Smooth muscle cell (in vitro differentiated cells): ENCODE measurements around the gene UMAD1. TPM values are rescaled to one million over a fixed set of nuclear protein-coding genes. Genes with fewer than 3 reads are reported as not detected.

ENCODE experiments used
- DNase-seq: peaks from one replicate; lab custom pipeline; 2025; ENCODE audit not compliant: unreplicated experiment; lab: John Stamatoyannopoulos, UW
- H2AFZ ChIP-seq: fragments of 200-600 bp; sonication (generic); 2 replicates; pipeline ENCODE4 v1.6.0; 2016; ENCODE audit warnings: antibody characterized with exemption, low read depth, mild to moderate bottlenecking
- H3F3A ChIP-seq: fragments of 200-600 bp; sonication (generic); 2 replicates; pipeline ENCODE4 v1.6.0; 2017; ENCODE audit warnings: antibody characterized with exemption, low read depth
- H3K27ac ChIP-seq: fragments of 200-600 bp; sonication (generic); 2 replicates; pipeline ENCODE4 v1.5.1; 2016; ENCODE audit warnings: low read depth, mild to moderate bottlenecking
- H3K27me3 ChIP-seq: fragments of 200-600 bp; sonication (generic); 2 replicates; pipeline ENCODE4 v1.6.1; 2016; ENCODE audit warnings: low read depth, mild to moderate bottlenecking
- H3K36me3 ChIP-seq: fragments of 200-600 bp; sonication (generic); 2 replicates; pipeline ENCODE4 v1.5.1; 2016; ENCODE audit warnings: low read depth
- H3K4me1 ChIP-seq: fragments of 200-600 bp; sonication (generic); 2 replicates; pipeline ENCODE4 v1.5.1; 2016; ENCODE audit warnings: low read depth
- H3K4me2 ChIP-seq: fragments of 200-600 bp; sonication (generic); 2 replicates; pipeline ENCODE4 v1.6.0; 2016; ENCODE audit warnings: mild to moderate bottlenecking
- H3K4me3 ChIP-seq: fragments of 200-600 bp; sonication (generic); 2 replicates; pipeline ENCODE4 v1.5.1; 2016; ENCODE audit warnings: mild to moderate bottlenecking
- H3K79me2 ChIP-seq: fragments of 200-600 bp; sonication (generic); 2 replicates; pipeline ENCODE4 v1.6.0; 2016; ENCODE audit warnings: low read depth, mild to moderate bottlenecking
- H3K9ac ChIP-seq: fragments of 200-600 bp; sonication (generic); 2 replicates; pipeline ENCODE4 v1.6.0; 2016; ENCODE audit warnings: low read depth
- H3K9me3 ChIP-seq: fragments of 200-600 bp; sonication (generic); replicated peaks from 2 replicates; pipeline ENCODE4 v1.5.1; 2016; ENCODE audit warnings: low read depth
- H4K20me1 ChIP-seq: fragments of 200-600 bp; sonication (generic); 2 replicates; pipeline ENCODE4 v1.6.0; 2016; ENCODE audit warnings: low read depth
- WGBS: methylation state at CpG from one replicate; pipeline ENCODE4 v1.1.7; 2016; ENCODE audit warnings: low lambda C conversion rate; 5-methylcytosine and 5-hydroxymethylcytosine counted together
- polyA plus RNA-seq: library from polyadenylated mRNA; unstranded; fragments of >200 nt; fragmentation: Nextera tagmentation; extraction: Ambion mirVana; gene quantifications from 2 replicates; pipeline ENCODE4 v1.2.1, GENCODE V29; 2016
- total RNA-seq: library from RNA; depleted of rRNA; stranded (reverse); fragments of >200 nt; gene quantifications from 2 replicates; pipeline ENCODE4 v1.2.3, GENCODE V29; 2014
- TF ChIP-seq, protein P1 (sequence below): fragments of 200-600 bp; sonication (generic); IDR thresholded peaks from 2 replicates; pipeline ENCODE4 v1.5.1; 2017; ENCODE audit warnings: borderline replicate concordance, mild to moderate bottlenecking, antibody characterized with exemption; ENCODE audit not compliant: insufficient read depth, poor library complexity, severe bottlenecking

UMAD1 gene
- total and polyA plus RNA-seq, 2 experiments from 2014 or later = 13.7 to 24.3 TPM

DNA sequence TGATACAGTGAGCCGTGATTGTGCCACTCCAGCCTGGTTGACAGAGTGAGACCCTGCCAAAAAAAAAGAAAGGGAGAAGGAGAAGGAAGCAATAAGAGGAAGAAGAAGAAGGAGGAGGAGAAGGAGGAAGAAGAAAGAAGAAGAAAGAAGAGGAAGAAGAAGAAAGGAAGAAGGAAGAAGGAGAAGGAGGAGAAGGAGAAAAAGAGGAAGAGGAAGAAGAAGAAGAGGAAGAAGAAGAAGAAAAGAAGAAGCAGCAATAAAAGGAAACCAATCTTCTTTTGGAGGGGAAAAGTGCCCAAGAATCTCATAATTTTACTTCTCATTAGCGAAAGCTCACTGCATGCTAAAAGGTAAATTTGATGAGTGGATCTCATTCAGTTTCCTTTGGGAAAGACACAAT, 242.3 kb downstream of the UMAD1 start:
- no peak overlapping the region for H3K27ac ChIP-seq
- no peaks in the 10 kb centered on the region for H4K20me1 ChIP-seq
- no peaks in the 10 kb centered on the region for H3K9me3 ChIP-seq
- WGBS = 93% methylated on average over 2 of the region's 2 CpGs
- H3K9ac ChIP-seq = no peak overlapping the region
- H3K4me1 ChIP-seq = no peaks in the 10 kb centered on the region
- no peaks in the 10 kb centered on the region for H3K27me3 ChIP-seq
- no peak overlapping the region for H3K4me3 ChIP-seq
- H3F3A ChIP-seq = no peaks in the 10 kb centered on the region
- no peaks in the 10 kb centered on the region for H3K79me2 ChIP-seq
- DNase-seq = no peak
- H2AFZ ChIP-seq = no peak overlapping the region
- TF ChIP-seq, protein P1, sequence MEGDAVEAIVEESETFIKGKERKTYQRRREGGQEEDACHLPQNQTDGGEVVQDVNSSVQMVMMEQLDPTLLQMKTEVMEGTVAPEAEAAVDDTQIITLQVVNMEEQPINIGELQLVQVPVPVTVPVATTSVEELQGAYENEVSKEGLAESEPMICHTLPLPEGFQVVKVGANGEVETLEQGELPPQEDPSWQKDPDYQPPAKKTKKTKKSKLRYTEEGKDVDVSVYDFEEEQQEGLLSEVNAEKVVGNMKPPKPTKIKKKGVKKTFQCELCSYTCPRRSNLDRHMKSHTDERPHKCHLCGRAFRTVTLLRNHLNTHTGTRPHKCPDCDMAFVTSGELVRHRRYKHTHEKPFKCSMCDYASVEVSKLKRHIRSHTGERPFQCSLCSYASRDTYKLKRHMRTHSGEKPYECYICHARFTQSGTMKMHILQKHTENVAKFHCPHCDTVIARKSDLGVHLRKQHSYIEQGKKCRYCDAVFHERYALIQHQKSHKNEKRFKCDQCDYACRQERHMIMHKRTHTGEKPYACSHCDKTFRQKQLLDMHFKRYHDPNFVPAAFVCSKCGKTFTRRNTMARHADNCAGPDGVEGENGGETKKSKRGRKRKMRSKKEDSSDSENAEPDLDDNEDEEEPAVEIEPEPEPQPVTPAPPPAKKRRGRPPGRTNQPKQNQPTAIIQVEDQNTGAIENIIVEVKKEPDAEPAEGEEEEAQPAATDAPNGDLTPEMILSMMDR = no peak
- H3K36me3 ChIP-seq = no peaks in the 10 kb centered on the region
- H3K4me2 ChIP-seq = no peak overlapping the region

DNA sequence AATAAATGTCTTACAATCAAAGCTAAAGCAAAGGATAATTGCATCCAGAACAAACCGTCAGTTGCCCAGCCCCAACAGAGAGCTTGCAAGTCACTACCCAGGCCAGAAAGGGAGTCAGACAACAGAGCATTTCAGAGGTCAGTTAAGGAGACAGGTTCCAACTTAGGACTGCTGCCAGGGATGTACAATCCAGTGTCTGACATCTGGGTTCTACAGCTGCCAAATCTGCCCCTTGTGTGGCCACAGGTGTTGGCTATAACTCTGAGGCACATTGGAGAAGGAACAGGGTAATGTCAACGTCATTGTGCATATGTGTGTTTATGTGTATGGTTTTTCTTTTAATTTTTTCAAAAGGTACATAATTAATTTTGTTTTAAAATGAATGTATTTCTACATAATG, 242.8 kb downstream of the UMAD1 start:
- H4K20me1 ChIP-seq = no peaks in the 10 kb centered on the region
- no peaks in the 10 kb centered on the region for H3F3A ChIP-seq
- no peak overlapping the region for H3K4me2 ChIP-seq
- no peaks in the 10 kb centered on the region for H3K79me2 ChIP-seq
- TF ChIP-seq, protein P1 = no peak
- H3K36me3 ChIP-seq = no peaks in the 10 kb centered on the region
- no peak for DNase-seq
- no peaks in the 10 kb centered on the region for H3K27me3 ChIP-seq
- no peak overlapping the region for H3K27ac ChIP-seq
- H3K4me3 ChIP-seq = no peak overlapping the region
- H3K9ac ChIP-seq = no peak overlapping the region
- 90% methylated on average over 2 of the region's 2 CpGs for WGBS
- H3K9me3 ChIP-seq = no peaks in the 10 kb centered on the region
- no peak overlapping the region for H2AFZ ChIP-seq
- no peaks in the 10 kb centered on the region for H3K4me1 ChIP-seq

DNA sequence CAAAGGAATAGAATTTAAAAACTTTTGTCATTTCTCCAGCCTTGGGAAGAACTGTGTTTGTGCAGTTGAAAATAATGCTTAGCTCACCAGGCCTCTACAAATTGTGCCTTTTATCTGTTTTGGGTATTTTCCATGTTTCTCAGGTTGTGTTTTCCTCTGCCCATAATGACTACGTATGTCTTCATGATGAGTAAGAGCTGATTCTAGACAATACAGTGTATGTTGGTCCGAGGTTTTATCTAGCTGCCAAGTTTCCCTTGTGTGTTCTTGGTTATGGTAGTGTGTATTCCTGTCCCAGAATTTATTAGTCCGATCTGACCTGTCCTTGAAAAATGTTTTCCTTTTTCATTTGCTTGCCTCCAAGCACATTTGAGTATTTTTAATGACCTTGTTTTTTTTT, 244.3 kb downstream of the UMAD1 start:
- H3K9ac ChIP-seq = no peak overlapping the region
- no peaks in the 10 kb centered on the region for H3K79me2 ChIP-seq
- WGBS = 81% methylated on average over 3 of the region's 3 CpGs
- no peaks in the 10 kb centered on the region for H4K20me1 ChIP-seq
- no peaks in the 10 kb centered on the region for H3K9me3 ChIP-seq
- no peaks in the 10 kb centered on the region for H3F3A ChIP-seq
- no peak overlapping the region for H3K27ac ChIP-seq
- H3K4me2 ChIP-seq = no peak overlapping the region
- TF ChIP-seq, protein P1 = no peak
- no peaks in the 10 kb centered on the region for H3K4me1 ChIP-seq
- no peak overlapping the region for H2AFZ ChIP-seq
- H3K27me3 ChIP-seq = no peaks in the 10 kb centered on the region
- DNase-seq = no peak
- no peak overlapping the region for H3K4me3 ChIP-seq
- H3K36me3 ChIP-seq = no peaks in the 10 kb centered on the region

DNA sequence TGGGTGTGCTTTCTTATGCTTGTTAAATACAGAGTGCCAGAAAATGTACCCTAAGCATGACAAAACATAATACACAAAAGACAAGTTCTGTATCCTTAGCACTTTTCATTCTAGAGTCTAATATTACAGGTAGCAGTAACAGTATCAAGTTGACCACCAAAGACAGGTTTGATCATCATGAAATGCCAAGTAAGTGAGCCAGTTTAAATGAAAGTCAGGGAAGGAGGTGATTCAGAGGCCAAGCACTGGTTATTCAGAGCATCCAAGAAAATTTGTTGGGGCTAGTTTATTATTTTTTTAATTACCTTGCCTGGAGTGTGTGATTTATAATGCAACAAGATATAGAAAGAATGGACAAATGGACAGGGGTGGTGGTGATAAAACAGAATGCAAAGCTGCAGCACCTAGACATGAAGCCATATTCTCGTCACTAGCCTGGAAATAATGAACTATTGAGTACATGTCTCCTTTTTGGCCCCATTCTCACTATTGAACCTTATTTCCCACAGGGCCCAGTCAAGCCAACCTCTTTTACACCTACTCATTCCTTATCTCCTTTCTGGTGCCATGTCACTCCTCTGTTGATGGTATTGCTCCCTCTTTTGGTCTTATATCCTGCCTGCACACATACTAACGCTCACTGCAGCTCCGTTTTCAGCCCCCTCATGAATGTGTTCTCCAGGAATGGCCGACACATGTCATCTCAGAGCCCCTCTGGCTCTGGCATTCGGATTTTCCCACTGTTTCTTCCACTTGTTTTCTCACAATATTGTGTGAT, 249.4 kb downstream of the UMAD1 start:
- DNase-seq = no peak
- Histone ChIP-seq H2AFZ (no peak overlapping the region), H3K9me3 (no peaks in the 10 kb centered on the region), H3K9ac (no peak overlapping the region), H3K4me2 (no peak overlapping the region), H3K27ac (no peak overlapping the region), H3F3A (no peaks in the 10 kb centered on the region), H3K4me1 (no peaks in the 10 kb centered on the region), H3K36me3 (no peaks in the 10 kb centered on the region), H3K27me3 (no peaks in the 10 kb centered on the region), H3K4me3 (no peak overlapping the region), H3K79me2 (no peaks in the 10 kb centered on the region), H4K20me1 (no peaks in the 10 kb centered on the region)
- TF ChIP-seq, protein P1 = no peak
- 94% methylated on average over 5 of the region's 5 CpGs for WGBS
